Uterus (tissue), 2 donors: ENCODE data around the gene LHFPL6.

Experiments
- POLR2A ChIP-seq, 2 donors: fragments of 450-650 bp; IDR thresholded peaks; one replicate each; pipeline ENCODE4 v1.6.1; 2016; ENCODE audit warnings: antibody characterized with exemption in 2 of 2, mild to moderate bottlenecking in 1 of 2, moderate library complexity in 1 of 2
- TF ChIP-seq, protein P1 (sequence below), 4 experiments: fragments of 200-600 bp in 2 of 4; fragments of 450-650 bp in 2 of 4; sonication (generic) in 2 of 4; IDR thresholded peaks; one replicate each; pipeline ENCODE4 v1.5.1; 2016 to 2019; ENCODE audit warnings: antibody characterized with exemption in 4 of 4, mild to moderate bottlenecking in 2 of 4, moderate library complexity in 1 of 4

DNA sequence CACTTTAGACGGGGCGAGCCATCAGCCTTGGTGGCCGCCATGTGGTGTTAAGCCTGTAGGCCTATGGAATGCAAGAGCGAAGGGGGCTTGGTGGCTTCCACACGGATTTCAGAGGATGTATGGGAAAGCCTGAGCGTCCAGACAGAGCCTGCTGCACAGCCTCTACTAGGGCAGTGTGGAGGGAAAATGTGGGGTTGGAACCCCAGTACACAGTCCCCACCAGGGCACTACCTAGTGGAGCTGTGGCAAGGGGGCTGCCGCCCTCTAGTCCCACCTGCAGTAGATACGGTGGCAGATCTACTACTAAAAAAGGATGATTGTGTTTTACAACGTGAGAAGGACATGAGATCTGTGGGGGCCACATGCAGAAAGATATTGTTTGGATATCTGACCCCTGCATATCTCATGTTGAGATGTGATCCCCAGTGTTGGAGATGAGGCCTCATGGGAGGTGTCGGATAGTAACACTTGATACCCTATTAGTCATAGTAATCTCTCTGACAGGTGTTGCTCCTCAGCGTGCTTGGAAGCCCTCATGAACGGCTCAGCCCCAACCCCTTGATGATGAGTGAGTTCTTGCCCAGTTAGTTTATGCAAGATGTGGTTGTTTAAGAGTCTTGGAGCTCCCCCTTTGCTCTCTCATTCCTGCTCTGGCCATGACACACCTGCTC, 45.6 kb downstream of the LHFPL6 start:
- TF ChIP-seq, protein P1, sequence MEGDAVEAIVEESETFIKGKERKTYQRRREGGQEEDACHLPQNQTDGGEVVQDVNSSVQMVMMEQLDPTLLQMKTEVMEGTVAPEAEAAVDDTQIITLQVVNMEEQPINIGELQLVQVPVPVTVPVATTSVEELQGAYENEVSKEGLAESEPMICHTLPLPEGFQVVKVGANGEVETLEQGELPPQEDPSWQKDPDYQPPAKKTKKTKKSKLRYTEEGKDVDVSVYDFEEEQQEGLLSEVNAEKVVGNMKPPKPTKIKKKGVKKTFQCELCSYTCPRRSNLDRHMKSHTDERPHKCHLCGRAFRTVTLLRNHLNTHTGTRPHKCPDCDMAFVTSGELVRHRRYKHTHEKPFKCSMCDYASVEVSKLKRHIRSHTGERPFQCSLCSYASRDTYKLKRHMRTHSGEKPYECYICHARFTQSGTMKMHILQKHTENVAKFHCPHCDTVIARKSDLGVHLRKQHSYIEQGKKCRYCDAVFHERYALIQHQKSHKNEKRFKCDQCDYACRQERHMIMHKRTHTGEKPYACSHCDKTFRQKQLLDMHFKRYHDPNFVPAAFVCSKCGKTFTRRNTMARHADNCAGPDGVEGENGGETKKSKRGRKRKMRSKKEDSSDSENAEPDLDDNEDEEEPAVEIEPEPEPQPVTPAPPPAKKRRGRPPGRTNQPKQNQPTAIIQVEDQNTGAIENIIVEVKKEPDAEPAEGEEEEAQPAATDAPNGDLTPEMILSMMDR (IDR thresholded peaks at IDR 0.05): no peak
- TF ChIP-seq POLR2A (IDR thresholded peaks at IDR 0.05): no peak
